Smooth muscle cell (in vitro differentiated cells): Measurements from ENCODE around the gene LARP4. TPM values are rescaled to one million over a fixed set of nuclear protein-coding genes. Genes with fewer than 3 reads are reported as not detected.
"Not testable (repeated sequence)": the region's sequence is repeated elsewhere in the genome, so short reads cannot be mapped to it uniquely, and the experiment has no call there.

ENCODE experiments used
- DNase-seq: peaks from one replicate; lab custom pipeline; 2025; ENCODE audit not compliant: unreplicated experiment; lab: John Stamatoyannopoulos, UW
- H2AFZ ChIP-seq: fragments of 200-600 bp; sonication (generic); 2 replicates; pipeline ENCODE4 v1.6.0; 2016; ENCODE audit warnings: antibody characterized with exemption, low read depth, mild to moderate bottlenecking
- H3F3A ChIP-seq: fragments of 200-600 bp; sonication (generic); 2 replicates; pipeline ENCODE4 v1.6.0; 2017; ENCODE audit warnings: antibody characterized with exemption, low read depth
- H3K27ac ChIP-seq: fragments of 200-600 bp; sonication (generic); 2 replicates; pipeline ENCODE4 v1.5.1; 2016; ENCODE audit warnings: low read depth, mild to moderate bottlenecking
- H3K27me3 ChIP-seq: fragments of 200-600 bp; sonication (generic); 2 replicates; pipeline ENCODE4 v1.6.1; 2016; ENCODE audit warnings: low read depth, mild to moderate bottlenecking
- H3K36me3 ChIP-seq: fragments of 200-600 bp; sonication (generic); 2 replicates; pipeline ENCODE4 v1.5.1; 2016; ENCODE audit warnings: low read depth
- H3K4me1 ChIP-seq: fragments of 200-600 bp; sonication (generic); 2 replicates; pipeline ENCODE4 v1.5.1; 2016; ENCODE audit warnings: low read depth
- H3K4me2 ChIP-seq: fragments of 200-600 bp; sonication (generic); 2 replicates; pipeline ENCODE4 v1.6.0; 2016; ENCODE audit warnings: mild to moderate bottlenecking
- H3K4me3 ChIP-seq: fragments of 200-600 bp; sonication (generic); 2 replicates; pipeline ENCODE4 v1.5.1; 2016; ENCODE audit warnings: mild to moderate bottlenecking
- H3K79me2 ChIP-seq: fragments of 200-600 bp; sonication (generic); 2 replicates; pipeline ENCODE4 v1.6.0; 2016; ENCODE audit warnings: low read depth, mild to moderate bottlenecking
- H3K9ac ChIP-seq: fragments of 200-600 bp; sonication (generic); 2 replicates; pipeline ENCODE4 v1.6.0; 2016; ENCODE audit warnings: low read depth
- H3K9me3 ChIP-seq: fragments of 200-600 bp; sonication (generic); replicated peaks from 2 replicates; pipeline ENCODE4 v1.5.1; 2016; ENCODE audit warnings: low read depth
- H4K20me1 ChIP-seq: fragments of 200-600 bp; sonication (generic); 2 replicates; pipeline ENCODE4 v1.6.0; 2016; ENCODE audit warnings: low read depth
- CTCF ChIP-seq: fragments of 200-600 bp; sonication (generic); IDR thresholded peaks from 2 replicates; pipeline ENCODE4 v1.5.1; 2017; ENCODE audit warnings: borderline replicate concordance, mild to moderate bottlenecking, antibody characterized with exemption; ENCODE audit not compliant: insufficient read depth, poor library complexity, severe bottlenecking
- WGBS: methylation state at CpG from one replicate; pipeline ENCODE4 v1.1.7; 2016; ENCODE audit warnings: low lambda C conversion rate; 5-methylcytosine and 5-hydroxymethylcytosine counted together
- polyA plus RNA-seq: library from polyadenylated mRNA; unstranded; fragments of >200 nt; fragmentation: Nextera tagmentation; extraction: Ambion mirVana; gene quantifications from 2 replicates; pipeline ENCODE4 v1.2.1, GENCODE V29; 2016
- total RNA-seq: library from RNA; depleted of rRNA; stranded (reverse); fragments of >200 nt; gene quantifications from 2 replicates; pipeline ENCODE4 v1.2.3, GENCODE V29; 2014

The LARP4 gene
- total and polyA plus RNA-seq, 2 experiments from 2014 or later, result 11.7 to 37.9 TPM

GRCh38 chr12:50440288-50440687, 39.6 kb downstream of the LARP4 start:
- DNase-seq, result no peak
- H3K27me3 ChIP-seq, result no peaks in the 10 kb centered on the region
- H3K79me2 ChIP-seq, result no peaks in the 10 kb centered on the region
- no peaks in the 10 kb centered on the region for H3K4me1 ChIP-seq
- no peak overlapping the region for H3K4me3 ChIP-seq
- peaks cover 34% of the 10 kb centered on the region for H3K36me3 ChIP-seq
- no peaks in the 10 kb centered on the region for H4K20me1 ChIP-seq
- no peaks in the 10 kb centered on the region for H3F3A ChIP-seq
- no peak for TF ChIP-seq CTCF
- H3K9ac ChIP-seq, result no peak overlapping the region
- H3K4me2 ChIP-seq, result no peak overlapping the region
- H3K27ac ChIP-seq, result no peak overlapping the region
- no peaks in the 10 kb centered on the region for H3K9me3 ChIP-seq
- no peak overlapping the region for H2AFZ ChIP-seq

GRCh38 chr12:50441763-50442162, 41.1 kb downstream of the LARP4 start:
- no peaks in the 10 kb centered on the region for H3K79me2 ChIP-seq
- no peaks in the 10 kb centered on the region for H3K9me3 ChIP-seq
- H3K9ac ChIP-seq, result no peak overlapping the region
- DNase-seq, result no peak
- no peaks in the 10 kb centered on the region for H3F3A ChIP-seq
- H3K27ac ChIP-seq, result no peak overlapping the region
- no peak for TF ChIP-seq CTCF
- H3K4me1 ChIP-seq, result no peaks in the 10 kb centered on the region
- WGBS, result 91% methylated on average over 7 of the region's 7 CpGs
- no peak overlapping the region for H3K4me2 ChIP-seq
- peaks cover 31% of the 10 kb centered on the region for H3K36me3 ChIP-seq
- no peak overlapping the region for H2AFZ ChIP-seq
- H3K4me3 ChIP-seq, result no peak overlapping the region
- no peaks in the 10 kb centered on the region for H4K20me1 ChIP-seq
- no peaks in the 10 kb centered on the region for H3K27me3 ChIP-seq

GRCh38 chr12:50442178-50442908, 41.7 kb downstream of the LARP4 start:
- no peaks in the 10 kb centered on the region for H4K20me1 ChIP-seq
- no peak for DNase-seq
- no peak overlapping the region for H3K27ac ChIP-seq
- H3F3A ChIP-seq, result no peaks in the 10 kb centered on the region
- no peaks in the 10 kb centered on the region for H3K27me3 ChIP-seq
- H3K79me2 ChIP-seq, result peaks cover 4% of the 10 kb centered on the region
- H3K9me3 ChIP-seq, result no peaks in the 10 kb centered on the region
- no peak overlapping the region for H2AFZ ChIP-seq
- 92% methylated on average over 3 of the region's 3 CpGs for WGBS
- no peak overlapping the region for H3K4me2 ChIP-seq
- H3K9ac ChIP-seq, result no peak overlapping the region
- H3K4me3 ChIP-seq, result no peak overlapping the region
- H3K4me1 ChIP-seq, result no peaks in the 10 kb centered on the region
- peaks cover 28% of the 10 kb centered on the region for H3K36me3 ChIP-seq
- TF ChIP-seq CTCF, result no peak

GRCh38 chr12:50449671-50450070, 49.0 kb downstream of the LARP4 start:
- 78% methylated on average over 5 of the region's 5 CpGs for WGBS
- not testable (repeated sequence) for H3K36me3 ChIP-seq, H3K4me3 ChIP-seq, H3K79me2 ChIP-seq, H3F3A ChIP-seq, H3K9ac ChIP-seq, H3K9me3 ChIP-seq, H3K27me3 ChIP-seq, DNase-seq, H3K27ac ChIP-seq, H3K4me2 ChIP-seq, H4K20me1 ChIP-seq, H3K4me1 ChIP-seq, H2AFZ ChIP-seq
